Breast epithelium (tissue), 3 donors: ENCODE data around the gene PRKCE.

Experiments used
- POLR2A ChIP-seq: fragments of 450-650 bp; IDR thresholded peaks from one replicate; pipeline ENCODE4 v1.6.1; 2016; ENCODE audit warnings: antibody characterized with exemption, mild to moderate bottlenecking, moderate library complexity
- POLR2AphosphoS5 ChIP-seq, 3 donors: sonication (generic); formaldehyde crosslinking; IDR thresholded peaks; one replicate each; pipeline ENCODE4 v1.6.1; 2017; ENCODE audit warnings: antibody characterized with exemption in 3 of 3
- TF ChIP-seq, protein P1 (sequence below), 3 donors: fragments of 450-650 bp; IDR thresholded peaks; one replicate each; pipeline ENCODE4 v1.5.1; 2016 to 2017; ENCODE audit warnings: antibody characterized with exemption in 3 of 3, mild to moderate bottlenecking in 3 of 3, moderate library complexity in 3 of 3

DNA sequence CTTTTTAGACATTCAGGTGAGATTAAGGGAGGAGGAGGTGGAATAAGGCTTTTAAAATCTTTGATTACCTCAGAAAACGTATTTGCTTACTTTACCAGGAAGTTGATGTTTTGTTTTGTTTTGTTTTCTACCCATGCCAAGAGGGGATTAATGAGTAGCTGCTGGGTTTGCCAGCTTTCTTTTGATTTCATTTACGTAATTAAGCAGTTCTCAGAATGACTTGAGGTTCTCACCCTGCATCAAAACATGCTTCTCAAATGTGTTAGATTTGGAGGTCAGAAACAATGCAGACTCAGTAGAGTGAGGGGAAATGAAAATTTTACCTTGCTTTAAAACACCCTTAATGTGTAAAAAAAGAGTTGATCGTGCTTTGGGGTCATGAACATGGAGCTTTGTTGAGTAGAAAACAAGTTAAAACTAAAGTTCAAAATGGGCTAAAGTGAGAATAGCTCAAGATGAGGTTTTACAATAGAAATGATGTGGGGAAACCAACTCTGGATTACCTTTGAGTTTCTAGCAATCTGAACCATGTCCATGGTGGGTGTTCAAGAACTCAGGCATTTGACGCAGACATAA is 428.6 kb downstream of the PRKCE start:
- TF ChIP-seq POLR2A = no peak
- TF ChIP-seq, protein P1, sequence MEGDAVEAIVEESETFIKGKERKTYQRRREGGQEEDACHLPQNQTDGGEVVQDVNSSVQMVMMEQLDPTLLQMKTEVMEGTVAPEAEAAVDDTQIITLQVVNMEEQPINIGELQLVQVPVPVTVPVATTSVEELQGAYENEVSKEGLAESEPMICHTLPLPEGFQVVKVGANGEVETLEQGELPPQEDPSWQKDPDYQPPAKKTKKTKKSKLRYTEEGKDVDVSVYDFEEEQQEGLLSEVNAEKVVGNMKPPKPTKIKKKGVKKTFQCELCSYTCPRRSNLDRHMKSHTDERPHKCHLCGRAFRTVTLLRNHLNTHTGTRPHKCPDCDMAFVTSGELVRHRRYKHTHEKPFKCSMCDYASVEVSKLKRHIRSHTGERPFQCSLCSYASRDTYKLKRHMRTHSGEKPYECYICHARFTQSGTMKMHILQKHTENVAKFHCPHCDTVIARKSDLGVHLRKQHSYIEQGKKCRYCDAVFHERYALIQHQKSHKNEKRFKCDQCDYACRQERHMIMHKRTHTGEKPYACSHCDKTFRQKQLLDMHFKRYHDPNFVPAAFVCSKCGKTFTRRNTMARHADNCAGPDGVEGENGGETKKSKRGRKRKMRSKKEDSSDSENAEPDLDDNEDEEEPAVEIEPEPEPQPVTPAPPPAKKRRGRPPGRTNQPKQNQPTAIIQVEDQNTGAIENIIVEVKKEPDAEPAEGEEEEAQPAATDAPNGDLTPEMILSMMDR (IDR thresholded peaks at IDR 0.05) = no peak
- no peak for TF ChIP-seq POLR2AphosphoS5 (IDR thresholded peaks at IDR 0.05)
